SW 1271 (cell line): ENCODE results near the gene SPRY2.
"Not testable (repeated sequence)": the region's sequence is repeated elsewhere in the genome, so short reads cannot be mapped to it uniquely, and the experiment has no call there.

Source experiments
- DNase-seq, 2 experiments: peaks; one replicate each; lab custom pipeline; 2025; lab: John Stamatoyannopoulos, UW

SPRY2 gene

GRCh38 chr13:80348750-80349149 lies 7.8 kb upstream of the SPRY2 start:
- DNase-seq = no peak

DNA sequence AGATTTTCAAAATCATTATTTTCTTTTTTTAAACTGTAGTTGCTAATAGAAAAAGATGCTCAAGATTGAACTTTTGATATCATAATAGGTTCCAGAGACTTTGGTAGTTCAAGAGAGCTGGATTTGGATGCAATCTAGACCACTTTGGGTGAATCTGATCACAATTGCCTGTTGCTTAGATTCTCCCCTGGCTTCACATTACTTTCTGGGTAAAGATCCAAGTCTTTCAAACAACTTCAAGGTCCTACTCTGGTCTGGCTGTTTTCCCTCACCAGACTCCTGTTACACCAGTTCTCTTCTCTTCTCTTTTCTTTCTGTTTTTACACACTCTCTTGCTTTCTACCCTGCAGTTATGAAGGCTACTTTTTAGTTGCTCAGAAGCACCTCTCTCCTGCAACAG lies 7.4 kb upstream of the SPRY2 start:
- DNase-seq = no peak

DNA sequence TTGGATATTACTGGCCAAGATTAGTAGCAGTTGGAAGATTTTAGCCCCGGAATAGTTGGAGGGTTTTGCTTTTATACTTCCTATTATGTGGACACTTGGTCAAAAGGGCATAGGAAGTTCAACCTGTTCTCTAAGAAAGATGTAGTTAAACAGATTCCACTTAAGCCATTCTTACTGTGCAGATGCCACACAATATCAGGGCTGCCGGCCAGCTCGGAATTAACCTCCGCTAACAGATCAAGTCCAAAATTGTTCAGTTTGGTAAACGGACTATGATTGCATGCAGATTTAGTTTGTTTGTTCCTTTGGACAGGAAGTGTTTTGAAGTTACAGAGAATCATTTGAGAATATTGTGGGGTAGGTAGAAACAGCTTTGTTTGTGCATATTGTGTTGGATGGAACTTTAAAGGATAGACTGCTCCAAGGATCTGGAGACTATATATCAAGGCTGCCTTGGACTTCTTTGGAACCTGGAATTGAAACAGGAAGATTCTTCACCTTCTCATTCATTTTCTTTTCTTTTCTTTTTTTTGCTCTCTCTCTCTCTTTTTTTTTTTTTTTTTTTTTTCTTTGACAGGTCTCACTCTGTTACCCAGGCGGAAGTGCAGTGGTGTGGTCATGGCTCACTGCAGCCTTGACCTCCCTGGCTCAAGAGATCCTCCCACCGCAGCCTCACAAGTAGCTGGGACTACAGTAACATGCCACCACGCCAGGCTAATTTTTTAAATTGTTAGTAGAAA lies 5.0 kb upstream of the SPRY2 start:
- no peak for DNase-seq

DNA sequence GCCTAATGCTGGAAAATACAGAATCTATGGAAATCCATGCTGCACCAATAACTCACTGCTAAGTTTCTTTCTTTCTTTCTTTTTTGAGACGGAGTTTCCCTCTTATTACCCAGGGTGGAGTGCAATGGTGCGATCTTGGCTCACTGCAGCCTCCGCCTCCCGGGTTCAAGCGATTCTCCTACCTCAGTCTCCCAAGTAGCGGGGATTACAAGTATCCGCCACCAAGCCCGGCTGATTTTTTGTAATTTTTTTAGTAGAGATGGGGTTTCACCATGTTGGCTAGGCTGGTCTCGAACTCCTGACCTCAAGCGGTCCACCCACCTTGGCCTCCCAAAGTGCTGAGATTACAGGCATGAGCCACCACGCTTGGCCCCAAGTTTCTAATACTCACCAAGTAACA lies 3.1 kb upstream of the SPRY2 start:
- DNase-seq = not testable (repeated sequence)

GRCh38 chr13:80342471-80343371 lies 1.8 kb upstream of the SPRY2 start:
- DNase-seq = peak; percentile 28 to 58

DNA sequence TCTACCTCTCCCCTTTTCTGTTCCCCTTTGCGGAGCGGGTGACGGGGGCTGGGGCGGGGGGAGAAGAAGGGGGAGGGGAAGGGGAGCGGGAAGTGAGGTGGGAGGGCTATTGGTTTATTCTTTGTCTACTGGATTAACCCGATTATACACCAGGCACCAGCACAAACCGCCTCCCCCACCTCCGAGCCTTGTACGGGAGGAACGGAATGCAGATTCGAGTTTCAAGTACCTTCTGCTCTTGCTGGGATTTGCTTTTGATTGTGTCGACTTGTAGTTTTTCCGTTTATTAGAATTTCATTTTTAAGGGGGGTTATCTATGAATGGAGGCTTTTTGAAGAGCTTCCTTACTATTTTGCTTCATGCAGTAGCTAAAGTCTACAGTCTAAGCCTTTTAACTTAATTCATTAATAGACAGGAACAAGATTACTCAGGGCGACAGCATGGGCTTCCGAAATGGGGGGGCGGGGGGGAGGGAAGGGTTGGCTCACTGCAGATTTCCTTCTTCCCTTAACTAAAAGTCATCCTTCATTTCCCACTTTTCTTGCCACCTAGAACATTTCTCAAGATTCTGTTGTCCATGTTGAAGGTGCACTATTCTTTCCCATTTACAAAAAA lies 937 bp upstream of the SPRY2 start:
- DNase-seq = peak in 1 of 2 experiments; percentile 60

DNA sequence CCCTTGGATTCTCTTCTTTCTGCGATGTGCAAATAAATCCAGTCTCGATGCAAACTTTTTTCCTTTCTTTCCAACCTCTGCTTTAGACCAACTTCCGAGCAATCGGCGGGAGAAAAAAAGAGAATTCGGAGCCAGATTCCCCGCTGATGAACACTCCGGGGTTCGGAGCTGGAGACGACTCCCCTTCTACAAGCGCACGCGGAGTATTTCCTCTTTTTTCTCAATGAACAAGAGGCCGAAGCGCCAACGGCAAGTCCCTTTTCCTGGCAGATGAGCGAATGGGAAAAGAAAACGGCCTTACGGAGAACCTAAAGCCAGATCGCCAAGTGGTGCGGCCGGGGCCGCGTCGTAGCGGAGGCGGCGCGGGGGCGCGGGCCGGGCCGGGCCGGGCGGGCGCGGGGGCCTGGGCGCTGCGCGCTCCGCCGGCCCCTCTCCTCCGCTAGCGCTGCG lies 250 bp downstream of the SPRY2 start:
- peak in 1 of 2 experiments; percentile 49 for DNase-seq

DNA sequence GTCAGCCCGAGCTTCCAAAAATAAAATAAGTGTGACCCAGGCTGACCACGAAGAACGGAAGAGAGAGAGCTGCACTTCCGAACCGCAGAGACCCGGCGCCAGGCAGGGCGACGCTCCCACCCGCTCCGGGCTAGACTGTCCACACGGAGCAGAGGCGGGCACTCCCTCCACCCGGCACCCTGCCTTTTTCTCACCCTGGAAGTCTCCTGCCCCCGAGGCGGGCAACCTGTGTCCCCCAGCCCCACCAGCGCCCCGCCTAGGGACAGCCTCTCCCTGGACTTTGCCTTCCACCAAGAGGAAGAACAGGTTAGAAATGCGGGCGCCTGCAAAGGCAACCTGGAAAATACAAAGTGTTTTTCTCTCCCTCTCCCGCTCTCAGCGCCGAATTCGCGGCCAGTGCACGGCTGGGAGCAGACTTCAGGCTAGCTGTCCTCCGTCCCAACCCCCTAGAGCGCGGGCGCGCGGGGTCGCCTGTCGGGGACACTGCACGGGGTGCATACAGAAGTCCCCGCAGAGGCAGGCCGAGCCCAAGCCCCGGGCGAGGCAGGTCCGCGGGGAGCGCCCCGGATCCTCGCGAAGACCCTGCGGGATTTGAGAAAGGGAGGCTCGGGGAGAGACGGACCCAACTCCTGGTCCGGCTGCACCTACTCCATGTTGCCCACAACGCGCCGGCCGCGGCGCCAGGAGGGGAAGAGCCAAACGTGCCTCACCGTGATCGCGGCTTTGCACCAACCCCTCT lies 845 bp downstream of the SPRY2 start:
- DNase-seq = peak in 1 of 2 experiments; percentile 30

DNA sequence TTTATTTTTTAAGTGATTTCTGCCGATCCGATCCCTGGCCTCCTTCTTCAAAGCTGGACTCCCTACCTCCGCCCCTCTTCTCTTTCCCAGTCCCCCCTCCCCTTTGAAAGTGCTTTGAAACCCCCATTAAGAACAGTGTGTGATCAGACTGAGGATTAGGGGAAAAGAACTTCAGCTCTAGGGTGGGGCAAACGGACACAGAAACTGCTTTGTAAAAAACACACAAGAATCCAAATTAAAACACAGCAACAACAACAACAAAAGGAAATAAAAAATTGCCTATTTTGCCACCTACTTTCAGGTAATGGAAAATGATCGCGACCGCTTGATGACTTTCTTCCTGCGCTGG lies 1.4 kb downstream of the SPRY2 start:
- DNase-seq = peak in 1 of 2 experiments; percentile 45

DNA sequence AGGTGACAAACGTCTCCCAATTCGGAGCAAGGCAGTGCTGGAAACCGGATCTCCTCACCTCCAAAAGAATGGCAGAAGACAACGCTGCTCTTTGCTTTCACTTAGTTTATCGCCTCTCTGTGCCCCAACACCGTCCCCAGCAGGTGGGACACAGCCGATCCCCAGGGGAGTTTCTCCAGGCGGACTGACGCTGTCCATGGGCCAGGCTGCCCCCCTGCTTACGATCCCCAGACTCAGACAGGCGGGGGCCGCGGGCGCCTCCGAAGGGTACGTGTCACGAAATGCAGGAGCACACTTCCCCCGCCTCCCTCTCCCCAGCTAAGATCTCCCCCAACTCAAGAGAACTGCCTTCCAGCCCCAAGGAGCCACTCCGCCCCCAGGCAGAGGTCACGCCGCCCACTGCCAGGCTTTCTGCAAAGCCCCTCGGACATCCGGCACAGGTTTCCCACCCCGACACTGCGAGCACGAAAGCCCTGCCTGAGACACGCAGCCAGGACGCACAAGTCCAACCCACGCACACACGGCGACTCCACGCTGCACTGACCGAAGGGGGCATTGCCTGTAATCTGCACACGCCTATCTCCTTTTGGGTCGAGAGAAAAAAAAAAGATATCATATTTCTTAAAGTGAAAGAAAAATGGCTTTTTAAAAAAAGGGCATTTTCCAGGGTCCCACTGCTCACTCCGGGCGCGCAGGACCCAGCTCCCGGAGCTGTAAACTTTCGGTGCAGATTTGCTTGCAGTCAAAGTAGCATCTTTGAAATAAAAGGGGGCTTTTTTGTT lies 2.0 kb downstream of the SPRY2 start:
- peak; percentile 63 to 64 for DNase-seq

DNA sequence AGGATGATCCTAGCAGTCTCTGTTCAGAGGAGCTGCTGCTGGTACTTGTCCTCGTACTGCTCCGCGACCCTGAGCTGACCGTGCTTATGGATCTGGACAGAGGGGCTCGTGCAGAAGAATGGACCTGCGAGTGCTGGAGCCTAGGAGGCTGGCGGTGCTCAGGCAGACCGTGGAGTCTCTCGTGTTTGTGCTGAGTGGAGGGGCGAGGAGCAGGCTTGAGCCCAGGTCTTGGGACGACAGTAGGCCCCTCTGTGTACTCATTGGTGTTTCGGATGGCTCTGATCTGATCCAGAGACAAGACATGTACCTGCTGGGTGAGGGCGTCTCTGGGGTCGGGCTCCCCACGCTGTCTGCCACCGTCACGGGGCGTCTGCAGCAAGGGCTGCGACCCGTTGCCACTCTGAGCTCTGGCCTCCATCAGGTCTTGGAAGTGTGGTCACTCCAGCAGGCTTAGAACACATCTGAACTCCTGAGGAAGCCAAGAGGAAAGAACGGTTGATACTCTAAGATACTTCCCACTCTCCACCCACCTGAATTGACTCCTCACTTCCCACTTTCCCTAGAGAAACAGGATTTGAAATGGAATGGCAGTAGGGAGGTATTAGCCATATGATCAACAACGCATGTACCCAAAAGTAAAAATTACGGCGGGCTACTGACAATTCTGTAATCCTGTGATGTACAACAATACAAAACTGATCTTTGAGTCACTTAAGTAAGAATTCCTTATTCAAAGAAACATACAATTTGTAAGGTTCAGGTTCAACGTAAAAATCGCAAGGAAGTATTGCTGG lies 3.4 kb downstream of the SPRY2 start:
- DNase-seq = peak in 1 of 2 experiments; percentile 33

- DNase-seq = peak in 1 of 2 experiments; percentile 40
Observed at GRCh38 chr13:80336776-80337287, 4.1 kb downstream of the SPRY2 start.

DNA sequence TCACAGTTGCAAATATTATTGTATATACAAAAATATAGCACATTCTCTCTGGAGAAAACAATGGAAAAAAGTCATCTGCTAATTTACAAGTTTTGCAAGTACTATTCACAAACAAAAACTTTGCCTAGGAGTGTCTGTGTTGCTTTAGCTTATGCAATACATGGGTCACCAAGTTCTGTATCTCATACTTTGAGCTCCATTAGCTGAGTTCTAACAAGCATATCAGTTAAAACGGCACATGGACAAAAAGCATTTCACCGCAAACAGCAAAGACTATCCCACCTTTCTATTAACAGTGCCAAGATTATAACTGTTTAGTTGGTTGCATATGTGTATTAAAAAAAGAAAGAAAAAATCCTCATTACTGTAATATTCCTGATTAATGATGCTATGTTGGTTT lies 4.6 kb downstream of the SPRY2 start:
- no peak for DNase-seq

- DNase-seq = no peak
Observed at GRCh38 chr13:80334597-80335260, 6.2 kb downstream of the SPRY2 start.

DNA sequence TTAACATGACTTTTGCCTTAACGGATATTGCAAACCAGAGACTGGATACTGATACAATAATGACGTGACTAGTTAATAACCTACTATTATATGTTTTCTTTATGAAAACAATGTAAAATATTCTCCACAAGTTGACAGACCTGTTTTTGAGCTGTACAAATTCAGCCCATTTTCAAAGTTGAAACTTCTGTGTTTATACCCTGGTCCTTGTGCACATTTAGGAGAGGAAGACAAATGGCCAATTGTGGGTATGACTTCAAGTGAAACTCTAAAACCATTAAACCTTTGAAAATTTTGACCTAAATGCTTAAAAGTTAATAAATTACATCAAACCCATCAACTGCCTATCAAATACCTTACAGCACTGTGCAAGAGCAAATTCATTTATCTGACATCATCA lies 8.9 kb downstream of the SPRY2 start:
- no peak for DNase-seq

DNA sequence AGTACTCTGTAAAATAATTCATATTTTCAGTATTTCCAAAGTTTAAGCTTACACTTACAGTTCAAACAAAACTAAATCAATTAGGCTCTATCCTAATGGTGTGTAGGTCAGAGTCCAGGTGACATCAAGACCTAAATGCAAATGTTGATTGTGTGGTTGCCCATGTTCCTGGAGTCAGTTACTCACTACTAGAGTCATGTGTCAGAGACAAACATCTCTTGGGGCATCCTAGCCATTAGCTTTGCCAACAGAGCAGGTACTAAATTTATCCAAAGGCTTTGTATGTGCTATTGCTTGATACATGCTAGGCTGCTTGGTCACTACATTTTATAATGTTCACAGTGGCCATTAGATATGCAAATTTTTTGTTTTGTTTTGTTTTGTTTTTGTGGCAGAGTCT lies 11.7 kb downstream of the SPRY2 start:
- DNase-seq = no peak

DNA sequence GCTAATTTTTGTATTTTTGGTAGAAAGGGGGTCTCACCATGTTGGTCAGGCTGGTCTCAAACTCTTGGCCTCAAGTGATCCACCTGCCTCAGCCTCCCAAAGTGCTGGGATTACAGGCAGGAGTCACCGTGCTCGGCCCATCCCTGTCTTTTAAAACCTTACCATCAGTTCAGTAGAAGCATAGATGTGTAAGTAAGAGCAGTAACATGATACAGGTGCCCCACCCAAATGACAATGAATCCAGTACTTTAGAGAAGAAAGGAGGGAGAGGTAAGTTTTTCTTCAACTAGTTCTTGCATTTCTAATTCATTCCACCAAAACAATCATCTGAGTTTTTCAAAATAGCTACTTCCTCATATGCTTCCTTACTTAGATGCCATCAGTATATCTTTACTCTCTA lies 21.9 kb downstream of the SPRY2 start:
- no peak for DNase-seq

DNA sequence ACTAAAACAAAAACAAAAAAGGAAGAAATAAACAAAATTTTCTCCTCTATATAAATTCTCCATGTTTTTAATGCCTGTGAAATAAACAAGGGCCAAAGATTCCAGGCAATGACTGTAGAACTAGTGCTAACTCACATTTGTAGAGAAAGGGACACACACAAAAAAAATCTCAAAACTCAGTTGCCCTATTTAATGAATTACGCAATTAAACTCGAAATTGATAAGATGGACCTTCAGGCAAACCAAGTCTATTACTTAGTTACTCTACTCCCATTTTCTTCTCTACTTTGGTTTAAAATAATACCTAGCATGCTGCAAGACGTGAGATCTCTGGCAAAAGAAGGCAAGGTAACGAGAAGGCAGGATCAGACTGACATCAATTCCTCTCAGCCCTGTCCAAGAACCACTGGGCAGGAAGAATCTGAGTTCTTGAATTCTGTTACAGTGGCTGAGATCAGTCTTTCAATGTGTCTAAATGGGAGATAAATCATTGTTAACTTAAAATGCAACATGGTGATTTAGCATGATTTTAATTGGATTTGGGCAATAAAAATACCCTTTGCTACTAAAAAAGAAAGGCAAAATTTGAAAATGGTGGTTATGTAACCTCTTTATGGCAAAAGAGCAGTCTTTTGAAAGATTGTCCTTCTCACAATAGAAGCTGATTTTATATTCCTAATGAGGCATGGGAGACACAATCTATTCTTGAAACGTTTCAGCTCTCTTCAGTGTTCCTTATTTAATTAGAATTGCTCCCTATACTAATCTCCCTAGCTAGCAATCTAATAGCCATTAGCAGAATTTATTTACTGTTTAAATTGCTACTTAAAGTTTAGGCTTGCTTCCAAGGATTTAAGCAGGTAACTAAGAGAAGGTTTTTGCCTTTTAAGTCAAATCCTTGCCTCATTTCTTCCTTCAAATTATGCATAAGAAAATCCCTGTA lies 25.9 kb downstream of the SPRY2 start:
- DNase-seq = no peak
